Small intestine (tissue), 7 donors: ENCODE results near the gene BCL2L12. TPM values are rescaled to one million over a fixed set of nuclear protein-coding genes. Genes with fewer than 3 reads are reported as not detected.

Experiments used
- DNase-seq, 2 donors: peaks; one replicate each; pipeline versions ENCODE4 v3.0.0 to v3.0.0-alpha.2; 2013
- FAIRE-seq: peaks from 2 replicates; lab custom pipeline; 2012; peaks lifted over from hg19 to GRCh38; lab: Jason Lieb, UNC
- H3K27ac ChIP-seq, 3 donors: one replicate each; pipeline ENCODE4 v1.5.1; 2013; ENCODE audit warnings: low read length in 2 of 3, mild to moderate bottlenecking in 2 of 3, control low read depth in 1 of 3, inconsistent platforms in 1 of 3, low read depth in 1 of 3, moderate library complexity in 1 of 3
- H3K27me3 ChIP-seq, 3 donors: one replicate each; pipeline ENCODE4 v1.6.1; 2013; ENCODE audit warnings: low read length in 3 of 3, inconsistent platforms in 1 of 3; ENCODE audit not compliant: control insufficient read depth in 3 of 3, insufficient read depth in 3 of 3
- H3K36me3 ChIP-seq, 3 donors: one replicate each; pipeline ENCODE4 v1.6.1; 2013; ENCODE audit warnings: low read length in 3 of 3, inconsistent platforms in 1 of 3, low read depth in 1 of 3, mild to moderate bottlenecking in 1 of 3, moderate library complexity in 1 of 3; ENCODE audit not compliant: control insufficient read depth in 3 of 3, insufficient read depth in 2 of 3
- H3K4me1 ChIP-seq, 3 donors: one replicate each; pipeline ENCODE4 v1.6.1; 2013; ENCODE audit warnings: low read length in 2 of 3, inconsistent platforms in 1 of 3, low read depth in 1 of 3, mild to moderate bottlenecking in 1 of 3, moderate library complexity in 1 of 3; ENCODE audit not compliant: control insufficient read depth in 3 of 3, insufficient read depth in 2 of 3
- H3K4me3 ChIP-seq, 3 donors: one replicate each; pipeline ENCODE4 v1.5.1; 2013; ENCODE audit warnings: low read length in 3 of 3, control low read depth in 1 of 3, inconsistent platforms in 1 of 3, low read depth in 1 of 3, mild to moderate bottlenecking in 1 of 3, moderate library complexity in 1 of 3
- H3K9me3 ChIP-seq, 2 donors: one replicate each; pipeline ENCODE4 v1.6.1; 2013; ENCODE audit warnings: low read depth in 1 of 2, low read length in 1 of 2; ENCODE audit not compliant: control insufficient read depth in 2 of 2, insufficient read depth in 1 of 2
- WGBS, 3 donors: extraction: QIAGEN DNeasy Blood & Tissue Kit; methylation state at CpG; one replicate each; pipeline ENCODE4 v1.1.7; 2013; 5-methylcytosine and 5-hydroxymethylcytosine counted together
- polyA plus RNA-seq, 4 donors: library from polyadenylated mRNA; stranded (reverse) in 3 of 4; unstranded in 1 of 4; fragments of 200-250 nt in 3 of 4; fragments of 120-200 nt in 1 of 4; gene quantifications; one replicate each; pipeline versions ENCODE4 v1.2.1 to v1.2.3, GENCODE V29; 2013
- donor health status: healthy with polysubstance abuse.
- donor health status: control.
- donor health status: control.
- donor health status: Bipolar disorder and iron deficiency.
- donor health status: healthy.

BCL2L12 gene
- polyA plus RNA-seq, 4 donors = 11.2 to 36.6 (median 17.1) TPM

DNA sequence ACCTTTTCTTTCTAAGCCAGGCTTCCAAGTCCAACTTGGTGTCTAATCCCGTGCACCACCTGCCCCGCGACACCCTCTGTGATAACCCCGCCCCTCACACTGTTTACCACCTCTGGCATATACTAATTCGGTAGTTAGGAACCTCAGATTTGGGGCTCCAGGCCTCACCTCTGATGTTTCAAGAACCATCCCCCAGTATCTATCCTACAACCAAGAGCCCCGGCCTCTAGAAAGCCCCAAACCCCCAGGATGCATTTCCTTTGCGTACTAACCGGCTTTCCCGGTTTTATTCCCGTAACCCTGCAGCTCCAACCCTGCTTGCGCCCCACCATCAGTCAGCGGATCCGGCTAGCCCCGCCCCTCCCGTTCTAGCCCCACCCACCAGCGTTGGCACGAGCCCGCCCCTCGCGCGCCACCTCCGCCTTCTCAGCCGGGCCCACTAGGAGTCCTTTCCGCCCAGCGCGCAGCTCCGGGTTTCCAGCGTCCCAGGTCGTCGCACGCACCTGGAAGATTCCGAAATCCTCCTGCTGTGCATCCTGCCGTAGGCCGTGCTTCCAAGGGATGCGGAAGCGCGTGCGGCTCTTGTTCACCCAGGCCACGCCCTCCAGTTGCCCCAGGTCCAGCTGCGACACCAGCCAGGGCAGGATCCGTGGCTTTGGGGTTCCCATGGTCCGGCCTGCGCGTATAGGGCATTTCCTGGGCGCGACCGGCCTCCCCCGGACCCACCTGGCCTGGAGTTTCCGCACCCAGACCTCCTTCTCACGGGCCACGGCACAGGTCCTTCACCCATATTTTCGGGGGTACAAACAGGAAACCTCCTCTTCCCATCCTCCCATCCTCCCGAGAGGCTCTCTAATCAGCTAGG lies 1.3 kb upstream of the BCL2L12 start:
- FAIRE-seq = no peak
- H3K27ac ChIP-seq = peak overlapping the region; percentile 70 to 88 (median 85)
- peaks cover 4 to 15% (median 7%) of the 10 kb centered on the region in 3 donors for H3K4me1 ChIP-seq
- no peaks in the 10 kb centered on the region for H3K9me3 ChIP-seq
- WGBS, 3 donors = 0 to 1% (median 1%) methylated on average over 53 of the region's 53 CpGs
- peak; percentile 91 to 94 for DNase-seq
- H3K27me3 ChIP-seq = no peaks in the 10 kb centered on the region
- peaks cover 5 to 50% (median 12%) of the 10 kb centered on the region in 3 donors for H3K36me3 ChIP-seq
- H3K4me3 ChIP-seq = peak overlapping the region; percentile 64 to 79 (median 69)

DNA sequence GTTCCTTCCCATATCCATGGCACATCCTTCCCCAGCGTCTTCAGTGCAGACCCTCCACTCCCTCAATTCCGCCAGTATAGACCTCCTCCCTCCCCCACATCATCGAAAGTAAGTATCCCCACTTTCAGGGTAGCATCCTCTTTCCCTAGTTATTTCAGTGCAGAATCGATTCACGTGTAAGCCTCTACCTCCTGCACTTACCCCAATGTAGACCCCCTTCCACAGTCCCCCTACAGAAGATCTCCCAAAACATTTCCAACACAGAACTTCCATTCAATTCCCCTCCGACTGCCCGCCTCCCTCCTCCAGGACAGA lies 740 bp upstream of the BCL2L12 start:
- peaks cover 4 to 48% (median 12%) of the 10 kb centered on the region in 3 donors for H3K36me3 ChIP-seq
- DNase-seq = no peak
- peak overlapping the region; percentile 70 to 88 (median 85) for H3K27ac ChIP-seq
- FAIRE-seq = no peak
- peaks cover 4 to 15% (median 7%) of the 10 kb centered on the region in 3 donors for H3K4me1 ChIP-seq
- no peaks in the 10 kb centered on the region for H3K27me3 ChIP-seq
- no peaks in the 10 kb centered on the region for H3K9me3 ChIP-seq
- 0 to 2% (median 1%) methylated on average over 7 of the region's 7 CpGs for WGBS, 3 donors
- peak overlapping the region; percentile 64 to 79 (median 69) for H3K4me3 ChIP-seq

DNA sequence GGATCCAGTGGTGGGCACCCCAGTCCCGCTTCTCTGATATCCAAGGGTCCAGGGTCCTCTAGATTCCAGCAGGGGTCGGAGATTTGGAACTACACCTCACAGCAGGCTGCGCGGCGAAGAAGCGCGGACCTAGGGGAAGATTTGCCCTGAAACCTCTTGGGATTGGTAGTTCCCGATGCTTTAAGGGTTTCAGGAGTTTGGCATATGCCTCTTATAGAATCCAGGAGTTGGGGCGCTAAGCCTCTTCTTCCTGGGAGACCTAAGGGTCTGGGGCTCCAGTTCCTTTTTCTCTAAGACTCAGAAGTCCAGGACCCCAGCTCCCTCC lies 349 bp downstream of the BCL2L12 start:
- peaks cover 3 to 43% (median 12%) of the 10 kb centered on the region in 3 donors for H3K36me3 ChIP-seq
- H3K27ac ChIP-seq = peak overlapping the region in 2 of 3 donors; percentile 43 to 70
- H3K4me3 ChIP-seq = peak overlapping the region; percentile 6 to 79 (median 69)
- 0 to 3% (median 1%) methylated on average over 9 of the region's 9 CpGs for WGBS, 3 donors
- peaks cover 4 to 15% (median 7%) of the 10 kb centered on the region in 3 donors for H3K4me1 ChIP-seq
- H3K27me3 ChIP-seq = no peaks in the 10 kb centered on the region
- DNase-seq (no peak), FAIRE-seq (no peak)
- no peaks in the 10 kb centered on the region for H3K9me3 ChIP-seq

DNA sequence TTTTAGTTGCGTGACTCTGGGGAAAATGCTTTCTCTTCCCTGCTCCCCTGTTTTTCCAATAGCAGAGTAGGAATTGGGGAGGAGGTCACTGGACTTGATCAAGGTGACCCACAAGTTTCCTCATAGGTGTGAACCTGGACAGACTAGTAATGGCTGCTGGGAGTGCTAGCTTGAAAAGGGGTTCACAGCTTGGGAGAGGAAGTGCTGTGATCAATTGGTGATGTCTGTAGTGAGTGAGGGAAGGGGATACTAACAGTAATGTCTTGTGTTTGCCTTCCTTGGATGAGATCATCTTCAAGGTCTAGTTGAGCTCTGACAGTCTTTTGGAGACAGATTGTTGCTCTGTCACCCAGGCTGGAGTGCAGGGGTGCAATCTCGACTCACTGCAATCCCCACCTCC lies 1.7 kb downstream of the BCL2L12 start:
- FAIRE-seq = no peak
- Histone ChIP-seq H3K9me3 (no peaks in the 10 kb centered on the region), H3K4me1 (peaks cover 4 to 22% (median 7%) of the 10 kb centered on the region in 3 donors), H3K27me3 (no peaks in the 10 kb centered on the region), H3K4me3 (no peak overlapping the region), H3K36me3 (peaks cover 0 to 32% (median 6%) of the 10 kb centered on the region in 3 donors), H3K27ac (no peak overlapping the region)
- no peak for DNase-seq
- WGBS, 3 donors = 88 to 95% (median 89%) methylated on average over 2 of the region's 2 CpGs

DNA sequence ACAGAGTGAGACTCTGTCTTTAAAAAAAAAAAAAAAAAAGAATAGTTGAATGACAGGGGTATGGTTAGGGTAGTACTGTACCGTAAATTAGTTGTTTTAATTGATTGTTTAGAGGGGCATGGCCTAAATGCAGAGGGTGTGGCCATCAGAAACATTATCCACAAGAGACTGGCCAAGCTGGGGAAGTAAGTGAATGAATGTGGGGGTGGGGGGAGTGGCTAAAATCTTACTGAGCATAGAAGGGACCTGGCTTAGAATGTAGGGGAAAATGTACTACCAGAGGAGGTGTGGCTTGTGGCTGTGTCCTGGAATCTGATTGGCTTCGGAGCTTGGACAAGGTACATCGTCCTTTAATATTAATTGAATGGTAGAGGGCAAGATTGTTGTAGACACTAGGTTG lies 3.8 kb downstream of the BCL2L12 start:
- Histone ChIP-seq H3K27ac (no peak overlapping the region), H3K9me3 (no peaks in the 10 kb centered on the region), H3K4me3 (no peak overlapping the region), H3K36me3 (peaks cover 0 to 29% (median 0%) of the 10 kb centered on the region in 3 donors), H3K4me1 (peaks cover 4 to 17% (median 4%) of the 10 kb centered on the region in 3 donors), H3K27me3 (no peaks in the 10 kb centered on the region)
- DNase-seq (no peak), FAIRE-seq (no peak)
- 91 to 92% (median 91%) methylated on average over 3 of the region's 3 CpGs for WGBS, 3 donors

DNA sequence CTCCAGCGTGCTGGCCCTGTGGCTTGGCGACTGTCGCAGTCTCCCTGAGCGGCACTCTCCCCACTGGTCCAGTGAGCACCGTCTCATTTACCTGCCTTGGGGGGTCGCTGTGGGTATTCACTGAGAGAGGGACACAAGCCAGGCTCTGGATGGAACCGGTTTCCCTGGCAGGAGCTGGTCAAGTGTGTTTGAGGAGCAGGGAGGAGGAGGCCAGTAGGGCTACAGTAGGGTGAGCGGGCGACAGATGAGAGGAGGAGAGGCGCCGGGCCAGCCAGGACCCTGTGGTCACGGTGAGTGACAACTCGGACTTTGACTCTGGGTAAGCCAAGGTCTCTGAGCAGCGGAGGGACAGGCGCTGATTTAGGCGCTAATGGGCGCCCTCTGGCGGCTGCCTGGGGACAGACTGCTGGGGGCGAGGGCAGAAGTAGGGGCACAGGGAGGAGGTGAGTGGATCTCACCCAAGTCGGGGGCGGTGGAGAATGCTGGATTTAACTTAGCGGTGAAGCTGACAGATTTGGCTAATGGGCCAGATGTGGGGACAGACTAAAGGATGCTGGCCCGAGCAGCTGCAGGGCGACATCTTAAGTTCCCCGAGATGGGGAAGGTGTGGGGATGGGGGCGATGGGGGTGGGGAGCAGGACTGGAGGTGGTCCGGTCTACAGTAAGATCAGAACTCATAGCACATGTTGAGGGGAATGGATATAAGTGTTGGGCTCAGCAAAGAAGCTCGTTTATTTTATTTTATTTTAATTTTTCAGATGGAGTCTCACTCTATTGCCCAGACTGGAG lies 6.6 kb downstream of the BCL2L12 start:
- Histone ChIP-seq H3K36me3 (peaks cover 0 to 29% (median 0%) of the 10 kb centered on the region in 3 donors), H3K9me3 (no peaks in the 10 kb centered on the region), H3K4me1 (peaks cover 0 to 11% (median 0%) of the 10 kb centered on the region in 3 donors), H3K27ac (peak overlapping the region; percentile 50 to 81 (median 64)), H3K4me3 (peak overlapping the region in 2 of 3 donors; percentile 25 to 26), H3K27me3 (no peaks in the 10 kb centered on the region)
- FAIRE-seq (no peak), DNase-seq (peak; percentile 86 to 90)
- 17 to 26% (median 23%) methylated on average over 28 of the region's 28 CpGs for WGBS, 3 donors

DNA sequence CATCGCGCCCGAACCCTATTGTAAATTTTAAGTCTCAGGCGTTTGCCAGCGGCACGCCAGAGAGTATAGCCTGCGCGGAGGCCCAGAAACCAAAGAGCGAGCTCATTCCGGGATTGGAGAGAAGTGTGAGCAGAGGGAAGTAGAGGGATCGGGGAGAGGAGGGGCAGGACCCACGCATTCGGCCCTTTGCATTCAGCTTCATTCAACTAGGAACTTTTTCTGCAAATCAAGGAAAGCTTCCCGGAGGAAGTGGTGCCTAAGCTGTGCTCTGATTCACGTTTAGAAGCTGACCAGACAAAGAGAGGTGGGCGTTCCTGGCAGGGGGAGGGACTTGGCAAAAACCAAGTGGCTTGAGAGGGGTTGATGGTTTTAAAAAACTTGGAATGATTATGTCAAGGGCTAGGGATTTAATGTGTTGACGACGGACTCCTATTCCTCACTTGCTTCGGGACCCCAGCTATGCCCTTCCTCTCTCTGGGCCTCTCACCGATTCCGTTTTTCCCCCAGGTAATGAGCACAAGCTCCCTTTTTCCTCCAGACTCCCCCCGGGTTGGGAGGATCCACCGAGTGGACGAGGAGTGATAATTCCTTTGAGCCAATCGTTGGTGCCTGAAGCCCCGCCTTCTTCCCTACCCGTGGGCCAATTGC lies 10.5 kb downstream of the BCL2L12 start:
- Histone ChIP-seq H3K27ac (peak overlapping the region; percentile 68 to 98 (median 88)), H3K36me3 (peaks cover 0 to 30% (median 0%) of the 10 kb centered on the region in 3 donors), H3K9me3 (no peaks in the 10 kb centered on the region), H3K27me3 (no peaks in the 10 kb centered on the region), H3K4me1 (peaks cover 2 to 29% (median 7%) of the 10 kb centered on the region in 3 donors), H3K4me3 (peak overlapping the region; percentile 43 to 50 (median 48))
- no peak for FAIRE-seq
- WGBS, 3 donors = 1 to 2% (median 1%) methylated on average over 27 of the region's 27 CpGs
- peak in 1 of 2 donors; percentile 91 for DNase-seq

DNA sequence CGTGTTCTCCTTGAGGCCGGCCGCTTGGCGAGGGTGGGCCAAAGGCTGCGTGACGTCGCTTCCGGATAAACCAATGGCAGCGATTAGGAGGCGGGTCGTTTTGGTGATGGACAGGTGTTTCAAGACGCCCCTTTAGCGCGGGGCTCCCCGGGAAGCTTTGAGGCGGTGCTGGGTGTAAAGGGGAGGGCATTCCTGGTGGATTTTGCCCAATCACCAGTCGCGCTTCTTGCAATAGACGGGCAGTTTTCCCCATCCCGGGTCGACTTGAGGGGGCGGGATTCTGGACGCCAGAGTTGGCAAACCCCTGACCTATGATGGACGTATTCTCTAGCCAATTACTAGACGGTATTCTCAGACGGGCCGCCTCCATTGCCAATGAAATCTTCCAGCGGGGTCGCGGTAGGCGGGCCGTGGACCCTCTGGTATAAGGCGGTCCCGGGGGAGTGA lies 11.1 kb downstream of the BCL2L12 start:
- FAIRE-seq = peak; percentile 94
- peaks cover 2 to 26% (median 7%) of the 10 kb centered on the region in 3 donors for H3K4me1 ChIP-seq

More for the DNA sequence above, 11.1 kb downstream of the BCL2L12 start:
- no peaks in the 10 kb centered on the region for H3K9me3 ChIP-seq
- peak; percentile 100 for DNase-seq
- no peaks in the 10 kb centered on the region for H3K27me3 ChIP-seq
- H3K4me3 ChIP-seq = peak overlapping the region; percentile 84 to 100 (median 91)
- H3K36me3 ChIP-seq = peaks cover 0 to 32% (median under 1%) of the 10 kb centered on the region in 3 donors
- 0% methylated on average over 34 of the region's 34 CpGs for WGBS, 3 donors
- peak overlapping the region; percentile 80 to 98 (median 95) for H3K27ac ChIP-seq
